Gastroesophageal sphincter (tissue), 4 donors: ENCODE measurements around the gene FOXJ3. TPM values are rescaled to one million over a fixed set of nuclear protein-coding genes. Genes with fewer than 3 reads are reported as not detected.

Experiments
- ATAC-seq: fragments of 150-250 bp; one replicate; pipeline ENCODE4 v1.9.1; 2016; ENCODE audit warnings: mild to moderate bottlenecking, moderate library complexity
- H3K27ac ChIP-seq, 4 donors: fragments of 200-600 bp; sonication (generic) in 3 of 4; 1 replicate in 3 of 4; 2 replicates in 1 of 4; pipeline ENCODE4 v1.5.1; 2016 to 2019
- H3K27me3 ChIP-seq: fragments of 200-600 bp; sonication (generic); one replicate; pipeline ENCODE4 v1.5.1; 2019
- H3K36me3 ChIP-seq, 2 donors: fragments of 200-600 bp; sonication (generic); one replicate each; pipeline ENCODE4 v1.5.1; 2019; ENCODE audit warnings: control low read depth in 1 of 2
- H3K4me1 ChIP-seq, 3 donors: fragments of 200-600 bp; sonication (generic); 1 replicate in 2 of 3; 2 replicates in 1 of 3; pipeline ENCODE4 v1.5.1; 2016 to 2019; ENCODE audit warnings: control low read depth in 2 of 3
- H3K4me3 ChIP-seq, 2 donors: fragments of 200-600 bp; sonication (generic); one replicate each; pipeline ENCODE4 v1.5.1; 2019; ENCODE audit warnings: mild to moderate bottlenecking in 1 of 2, moderate library complexity in 1 of 2
- H3K9me3 ChIP-seq, 3 donors: fragments of 200-600 bp; sonication (generic); one replicate each; pipeline ENCODE4 v1.5.1; 2017 to 2019; ENCODE audit warnings: control low read depth in 2 of 3
- EP300 ChIP-seq: sonication (generic); formaldehyde crosslinking; IDR thresholded peaks from one replicate; pipeline ENCODE4 v1.6.1; 2017; ENCODE audit warnings: antibody characterized with exemption, mild to moderate bottlenecking
- POLR2A ChIP-seq, 2 donors: fragments of 450-650 bp; IDR thresholded peaks; one replicate each; pipeline ENCODE4 v1.6.1; 2017; ENCODE audit warnings: antibody characterized with exemption in 2 of 2, mild to moderate bottlenecking in 2 of 2, moderate library complexity in 1 of 2
- POLR2AphosphoS5 ChIP-seq: sonication (generic); formaldehyde crosslinking; IDR thresholded peaks from one replicate; pipeline ENCODE4 v1.6.1; 2017; ENCODE audit warnings: antibody characterized with exemption
- WGBS, 2 donors: methylation state at CpG; one replicate each; pipeline ENCODE4 v1.1.5; 2018; ENCODE audit warnings: low coverage in 1 of 2; 5-methylcytosine and 5-hydroxymethylcytosine counted together
- total RNA-seq, 4 donors: library from RNA; depleted of rRNA; stranded (reverse); fragments of >200 nt; gene quantifications; one replicate each; pipeline ENCODE4 v1.1.0, GENCODE V29; 2016
- TF ChIP-seq, protein P1 (sequence below), 4 experiments: fragments of 200-600 bp in 2 of 4; fragments of 450-650 bp in 2 of 4; sonication (generic) in 1 of 4; IDR thresholded peaks; one replicate each; pipeline ENCODE4 v1.5.1; 2017 to 2019; ENCODE audit warnings: antibody characterized with exemption in 4 of 4, mild to moderate bottlenecking in 2 of 4, moderate library complexity in 2 of 4

The FOXJ3 gene
- total RNA-seq, 4 donors from 2014 or later: 36.3 to 57.1 (median 41.4) TPM

- Histone ChIP-seq H3K4me3 (no peak overlapping the region), H3K36me3 (no peaks in the 10 kb centered on the region), H3K4me1 (peaks cover 3 to 67% (median 26%) of the 10 kb centered on the region in 3 donors), H3K27me3 (no peaks in the 10 kb centered on the region), H3K9me3 (no peaks in the 10 kb centered on the region), H3K27ac (peak overlapping the region in 1 of 4 donors; percentile 95)
- TF ChIP-seq POLR2A (IDR thresholded peaks at IDR 0.05) (no peak), EP300 (no peak)
- TF ChIP-seq, protein P1, sequence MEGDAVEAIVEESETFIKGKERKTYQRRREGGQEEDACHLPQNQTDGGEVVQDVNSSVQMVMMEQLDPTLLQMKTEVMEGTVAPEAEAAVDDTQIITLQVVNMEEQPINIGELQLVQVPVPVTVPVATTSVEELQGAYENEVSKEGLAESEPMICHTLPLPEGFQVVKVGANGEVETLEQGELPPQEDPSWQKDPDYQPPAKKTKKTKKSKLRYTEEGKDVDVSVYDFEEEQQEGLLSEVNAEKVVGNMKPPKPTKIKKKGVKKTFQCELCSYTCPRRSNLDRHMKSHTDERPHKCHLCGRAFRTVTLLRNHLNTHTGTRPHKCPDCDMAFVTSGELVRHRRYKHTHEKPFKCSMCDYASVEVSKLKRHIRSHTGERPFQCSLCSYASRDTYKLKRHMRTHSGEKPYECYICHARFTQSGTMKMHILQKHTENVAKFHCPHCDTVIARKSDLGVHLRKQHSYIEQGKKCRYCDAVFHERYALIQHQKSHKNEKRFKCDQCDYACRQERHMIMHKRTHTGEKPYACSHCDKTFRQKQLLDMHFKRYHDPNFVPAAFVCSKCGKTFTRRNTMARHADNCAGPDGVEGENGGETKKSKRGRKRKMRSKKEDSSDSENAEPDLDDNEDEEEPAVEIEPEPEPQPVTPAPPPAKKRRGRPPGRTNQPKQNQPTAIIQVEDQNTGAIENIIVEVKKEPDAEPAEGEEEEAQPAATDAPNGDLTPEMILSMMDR (IDR thresholded peaks at IDR 0.05): no peak
- 41 to 59% methylated on average over 4 to 6 of the region's 6 CpGs for WGBS, 2 donors
- ATAC-seq: no peak
Measured at GRCh38 chr1:42332877-42333276, 2.2 kb downstream of the FOXJ3 start.

GRCh38 chr1:42330215-42330614 lies 4.8 kb downstream of the FOXJ3 start:
- Histone ChIP-seq H3K36me3 (no peaks in the 10 kb centered on the region), H3K4me1 (peaks cover 3 to 66% (median 26%) of the 10 kb centered on the region in 3 donors), H3K27ac (no peak overlapping the region), H3K9me3 (no peaks in the 10 kb centered on the region), H3K4me3 (no peak overlapping the region), H3K27me3 (no peaks in the 10 kb centered on the region)
- 93 to 94% methylated on average over 10 of the region's 10 CpGs for WGBS, 2 donors
- no peak for ATAC-seq
- TF ChIP-seq, protein P1 (IDR thresholded peaks at IDR 0.05): no peak
- no peak for TF ChIP-seq EP300

DNA sequence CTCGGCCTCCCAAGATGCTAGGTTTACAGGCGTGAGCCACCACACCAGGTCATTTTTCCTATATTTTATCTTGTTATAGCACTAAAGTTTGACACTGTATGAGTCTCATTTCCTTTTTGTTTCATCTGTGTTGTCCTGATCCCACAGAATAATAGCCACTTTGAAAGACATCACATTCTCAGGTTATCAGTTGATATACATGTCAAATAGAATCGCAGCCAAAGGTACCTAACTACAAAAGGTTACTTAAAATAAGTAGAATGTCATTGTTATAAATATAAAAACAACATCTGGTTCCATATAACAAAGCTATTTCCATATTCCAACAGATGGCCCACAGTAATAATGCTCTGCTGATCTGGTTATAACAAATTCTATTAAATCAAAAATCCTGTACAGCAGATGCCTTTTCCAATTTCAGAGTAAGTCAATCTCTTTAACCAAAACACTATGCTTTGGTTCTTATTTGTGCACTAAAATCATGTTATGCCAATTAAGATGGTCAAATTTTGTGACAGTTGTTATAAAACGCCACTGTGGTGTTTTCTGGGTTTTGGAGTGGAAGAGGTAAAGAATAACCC lies 6.0 kb downstream of the FOXJ3 start:
- H3K4me1 ChIP-seq: peaks cover 3 to 75% (median 26%) of the 10 kb centered on the region in 3 donors
- TF ChIP-seq POLR2A (IDR thresholded peaks at IDR 0.05) (no peak), POLR2AphosphoS5 (no peak), EP300 (no peak)
- TF ChIP-seq, protein P1 (IDR thresholded peaks at IDR 0.05): no peak

DNA sequence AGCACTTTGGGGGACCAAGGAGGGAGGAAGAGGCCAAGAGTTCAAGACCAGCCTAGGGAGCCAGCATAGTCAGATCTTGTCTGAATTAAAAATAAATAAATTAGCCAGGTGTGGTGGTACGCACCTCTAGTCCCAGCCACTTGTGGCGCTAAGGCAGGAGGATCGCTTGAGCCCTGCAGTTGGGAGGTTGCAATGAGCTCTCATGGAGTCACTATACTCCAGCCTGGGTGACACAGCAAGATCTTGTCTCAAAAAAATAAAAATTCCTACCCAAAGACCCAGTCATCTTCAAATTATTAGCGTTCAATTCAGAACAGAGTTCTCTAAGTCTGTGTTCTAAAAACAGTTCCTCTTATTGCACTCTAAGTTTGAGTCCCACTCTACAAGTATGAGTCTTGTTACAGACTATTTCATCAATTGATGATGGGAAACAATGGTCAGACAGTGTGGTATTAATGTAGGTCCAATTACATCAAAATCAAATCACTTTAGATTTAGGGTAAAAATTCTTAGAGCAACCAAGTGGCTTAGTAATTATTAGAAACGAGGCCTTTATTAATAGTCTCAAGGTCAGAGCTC lies 6.9 kb downstream of the FOXJ3 start:
- Histone ChIP-seq H3K27ac (no peak overlapping the region), H3K9me3 (no peaks in the 10 kb centered on the region), H3K27me3 (no peaks in the 10 kb centered on the region), H3K4me3 (no peak overlapping the region), H3K4me1 (peaks cover 0 to 73% (median 22%) of the 10 kb centered on the region in 3 donors), H3K36me3 (no peaks in the 10 kb centered on the region)
- 94% methylated on average over 5 of the region's 5 CpGs for WGBS, 2 donors
- TF ChIP-seq EP300 (no peak), POLR2AphosphoS5 (no peak), POLR2A (IDR thresholded peaks at IDR 0.05) (no peak)
- TF ChIP-seq, protein P1 (IDR thresholded peaks at IDR 0.05): no peak
- ATAC-seq: no peak

More for the DNA sequence above, 6.0 kb downstream of the FOXJ3 start:
- no peaks in the 10 kb centered on the region for H3K9me3 ChIP-seq
- 89 to 97% methylated on average over 3 to 4 of the region's 4 CpGs for WGBS, 2 donors
- H3K27me3 ChIP-seq: no peaks in the 10 kb centered on the region
- H3K27ac ChIP-seq: no peak overlapping the region
- H3K4me3 ChIP-seq: no peak overlapping the region
- H3K36me3 ChIP-seq: no peaks in the 10 kb centered on the region
- no peak for ATAC-seq

GRCh38 chr1:42325014-42325402 lies 10.0 kb downstream of the FOXJ3 start:
- Histone ChIP-seq H3K27me3 (no peaks in the 10 kb centered on the region), H3K27ac (no peak overlapping the region), H3K9me3 (no peaks in the 10 kb centered on the region), H3K4me1 (peaks cover 24 to 75% (median 25%) of the 10 kb centered on the region in 3 donors), H3K4me3 (no peak overlapping the region), H3K36me3 (no peaks in the 10 kb centered on the region)
- TF ChIP-seq, protein P1 (IDR thresholded peaks at IDR 0.05): no peak
- TF ChIP-seq POLR2AphosphoS5 (no peak), EP300 (no peak), POLR2A (IDR thresholded peaks at IDR 0.05) (no peak)
- WGBS, 2 donors: 73 to 75% methylated on average over 2 of the region's 2 CpGs
- no peak for ATAC-seq
